ENCODE measurements around the gene ALOX12B.

The ALOX12B gene

DNA sequence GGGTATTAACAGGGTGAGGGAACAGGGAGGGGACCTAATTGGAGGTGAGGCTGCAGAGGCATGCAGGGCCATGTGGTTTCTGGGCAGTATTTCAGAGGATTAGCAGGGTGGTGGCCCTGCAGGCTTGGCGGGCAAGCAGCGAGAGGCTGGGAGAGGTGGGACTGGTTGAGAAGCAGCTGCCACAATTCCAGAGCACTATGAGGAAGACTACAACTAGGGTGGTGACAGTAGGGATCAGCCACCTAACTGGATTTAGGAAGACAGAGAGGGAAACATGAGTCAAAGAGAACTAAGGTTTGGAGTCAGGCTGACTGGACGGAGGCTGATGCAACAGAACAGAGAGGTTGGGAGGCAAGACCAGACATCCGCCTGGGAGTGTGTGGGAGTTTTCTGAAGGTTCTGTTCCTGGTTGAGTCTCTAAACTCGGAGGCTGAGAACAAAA is 18.5 kb upstream of the ALOX12B start:
- no peak for TF ChIP-seq CTCF (conservative IDR thresholded peaks at IDR 0.05; ENCODE audit: low read depth, low read length)
- no peak overlapping the region for H3K27ac ChIP-seq
- H3K79me2 ChIP-seq (ENCODE audit: insufficient read depth, low read depth) = no peaks in the 10 kb centered on the region
- no peak overlapping the region for H3K9ac ChIP-seq
- no peak overlapping the region for H3K4me3 ChIP-seq (IDR thresholded peaks at IDR 0.05; ENCODE audit: insufficient read depth, low read depth, low read length)
- H3K36me3 ChIP-seq (ENCODE audit: insufficient read depth) = no peaks in the 10 kb centered on the region
- no peak overlapping the region for H3K4me2 ChIP-seq
- no peaks in the 10 kb centered on the region for H3K27me3 ChIP-seq (ENCODE audit: insufficient read depth, low read depth)
- H4K20me1 ChIP-seq (ENCODE audit: insufficient read depth) = no peaks in the 10 kb centered on the region
- H2AFZ ChIP-seq (ENCODE audit: low read depth) = no peak overlapping the region
- no peaks in the 10 kb centered on the region for H3K4me1 ChIP-seq (ENCODE audit: low read depth, poor library complexity, severe bottlenecking)

DNA sequence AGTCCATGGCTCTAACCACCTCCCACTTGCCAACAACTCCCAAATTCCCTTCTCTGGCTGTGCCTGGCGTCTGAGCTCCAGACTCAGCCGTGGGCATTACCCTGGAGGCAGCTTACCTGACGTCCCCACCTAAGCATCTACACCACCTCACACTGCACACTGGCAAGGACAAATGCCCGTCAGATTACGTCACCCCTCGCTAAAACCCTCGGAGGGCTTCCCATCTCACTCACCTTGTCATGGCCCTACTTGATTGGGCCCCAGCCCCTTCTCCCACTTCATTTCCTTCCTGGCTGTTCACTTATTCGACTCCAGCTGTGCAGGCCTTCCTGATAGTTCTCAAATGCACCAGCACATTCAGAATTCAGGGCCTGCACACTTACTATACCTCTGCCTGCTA is 17.4 kb upstream of the ALOX12B start:
- no peaks in the 10 kb centered on the region for H3K27me3 ChIP-seq (ENCODE audit: insufficient read depth, low read depth)
- H3K9ac ChIP-seq = no peak overlapping the region
- TF ChIP-seq CTCF (conservative IDR thresholded peaks at IDR 0.05; ENCODE audit: low read depth, low read length) = no peak
- no peak overlapping the region for H3K4me2 ChIP-seq
- H3K4me3 ChIP-seq (IDR thresholded peaks at IDR 0.05; ENCODE audit: insufficient read depth, low read depth, low read length) = no peak overlapping the region
- H3K27ac ChIP-seq = no peak overlapping the region
- H3K79me2 ChIP-seq (ENCODE audit: insufficient read depth, low read depth) = no peaks in the 10 kb centered on the region
- no peaks in the 10 kb centered on the region for H3K36me3 ChIP-seq (ENCODE audit: insufficient read depth)
- H3K4me1 ChIP-seq (ENCODE audit: low read depth, poor library complexity, severe bottlenecking) = no peaks in the 10 kb centered on the region
- no peaks in the 10 kb centered on the region for H4K20me1 ChIP-seq (ENCODE audit: insufficient read depth)
- no peak overlapping the region for H2AFZ ChIP-seq (ENCODE audit: low read depth)

- no peak overlapping the region for H2AFZ ChIP-seq (ENCODE audit: low read depth)
- H3K4me3 ChIP-seq (IDR thresholded peaks at IDR 0.05; ENCODE audit: insufficient read depth, low read depth, low read length) = no peak overlapping the region
- TF ChIP-seq CTCF (conservative IDR thresholded peaks at IDR 0.05; ENCODE audit: low read depth, low read length) = no peak
- no peak overlapping the region for H3K27ac ChIP-seq
- H3K4me1 ChIP-seq (ENCODE audit: low read depth, poor library complexity, severe bottlenecking) = no peaks in the 10 kb centered on the region
- H3K79me2 ChIP-seq (ENCODE audit: insufficient read depth, low read depth) = no peaks in the 10 kb centered on the region
- H3K9ac ChIP-seq = no peak overlapping the region
- H3K27me3 ChIP-seq (ENCODE audit: insufficient read depth, low read depth) = no peaks in the 10 kb centered on the region
- H3K4me2 ChIP-seq = no peak overlapping the region
- H3K36me3 ChIP-seq (ENCODE audit: insufficient read depth) = no peaks in the 10 kb centered on the region
- no peaks in the 10 kb centered on the region for H4K20me1 ChIP-seq (ENCODE audit: insufficient read depth)
These were observed 16.0 kb upstream of the ALOX12B start for GRCh38 chr17:8103549-8103948.

GRCh38 chr17:8101721-8102120 is 14.2 kb upstream of the ALOX12B start:
- Histone ChIP-seq H2AFZ (ENCODE audit: low read depth) (no peak overlapping the region), H3K79me2 (ENCODE audit: insufficient read depth, low read depth) (no peaks in the 10 kb centered on the region), H3K36me3 (ENCODE audit: insufficient read depth) (no peaks in the 10 kb centered on the region), H3K4me1 (ENCODE audit: low read depth, poor library complexity, severe bottlenecking) (no peaks in the 10 kb centered on the region), H4K20me1 (ENCODE audit: insufficient read depth) (no peaks in the 10 kb centered on the region), H3K27me3 (ENCODE audit: insufficient read depth, low read depth) (no peaks in the 10 kb centered on the region), H3K4me2 (no peak overlapping the region), H3K4me3 (IDR thresholded peaks at IDR 0.05; ENCODE audit: insufficient read depth, low read depth, low read length) (no peak overlapping the region), H3K27ac (no peak overlapping the region), H3K9ac (no peak overlapping the region)
- no peak for TF ChIP-seq CTCF (conservative IDR thresholded peaks at IDR 0.05; ENCODE audit: low read depth, low read length)

All from KMS-11 (cell line).